ENCODE results near the gene RESF1.

Gene RESF1

GRCh38 chr12:32005496-32006125 is 46.4 kb downstream of the RESF1 start:
- DNase-seq (ENCODE audit: low read depth), result no peak
